Prostate gland (tissue), 2 donors: ENCODE results near the gene ZC3HAV1. TPM values are rescaled to one million over a fixed set of nuclear protein-coding genes. Genes with fewer than 3 reads are reported as not detected.

Source experiments
- DNase-seq: peaks from one replicate; pipeline ENCODE4 v3.0.0-alpha.2; 2019; ENCODE audit warnings: low spot score
- H3K27ac ChIP-seq, 2 donors: fragments of 200-600 bp; sonication (generic); 2 replicates each; pipeline ENCODE4 v1.5.1; 2017 to 2019
- H3K27me3 ChIP-seq: fragments of 200-600 bp; sonication (generic); replicated peaks from 2 replicates; pipeline ENCODE4 v1.5.1; 2019; ENCODE audit not compliant: insufficient read depth
- H3K36me3 ChIP-seq, 2 donors: fragments of 200-600 bp; sonication (generic); 1 replicate in 1 of 2; 2 replicates in 1 of 2; pipeline versions ENCODE4 v1.5.1 to v1.8.1; 2017 to 2019
- H3K4me1 ChIP-seq: fragments of 200-600 bp; sonication (generic); replicated peaks from 2 replicates; pipeline ENCODE4 v1.5.1; 2019
- H3K4me3 ChIP-seq, 2 donors: fragments of 200-600 bp; sonication (generic); 2 replicates each; pipeline ENCODE4 v1.5.1; 2017 to 2019
- H3K9me3 ChIP-seq: fragments of 200-600 bp; sonication (generic); 2 replicates; pipeline ENCODE4 v1.5.1; 2017
- POLR2A ChIP-seq: fragments of 450-650 bp; IDR thresholded peaks from one replicate; pipeline ENCODE4 v1.6.1; 2016; ENCODE audit warnings: antibody characterized with exemption, mild to moderate bottlenecking
- POLR2AphosphoS5 ChIP-seq: sonication (generic); formaldehyde crosslinking; IDR thresholded peaks from one replicate; pipeline ENCODE4 v1.6.1; 2017; ENCODE audit warnings: antibody characterized with exemption
- WGBS: methylation state at CpG from one replicate; pipeline ENCODE4 v1.1.5; 2018; 5-methylcytosine and 5-hydroxymethylcytosine counted together
- intact Hi-C: fragments of 100-400 bp; cut with DNase I; formaldehyde crosslinking; loops from one replicate; pipeline ENCODE4 v1.14.2; 2022
- total RNA-seq, 2 donors: library from RNA; depleted of rRNA; stranded (reverse); fragments of >200 nt; gene quantifications; one replicate each; pipeline ENCODE4 v1.1.0, GENCODE V29; 2016
- TF ChIP-seq, protein P1 (sequence below), 4 experiments: fragments of 200-600 bp in 2 of 4; fragments of 450-650 bp in 2 of 4; sonication (generic) in 2 of 4; IDR thresholded peaks; 1 replicate in 3 of 4; 2 replicates in 1 of 4; pipeline ENCODE4 v1.5.1; 2016 to 2019; ENCODE audit warnings: antibody characterized with exemption in 4 of 4, mild to moderate bottlenecking in 2 of 4, moderate library complexity in 2 of 4

ZC3HAV1 gene
- total RNA-seq, 2 donors from 2014 or later: 41.2 to 47.9 TPM

DNA sequence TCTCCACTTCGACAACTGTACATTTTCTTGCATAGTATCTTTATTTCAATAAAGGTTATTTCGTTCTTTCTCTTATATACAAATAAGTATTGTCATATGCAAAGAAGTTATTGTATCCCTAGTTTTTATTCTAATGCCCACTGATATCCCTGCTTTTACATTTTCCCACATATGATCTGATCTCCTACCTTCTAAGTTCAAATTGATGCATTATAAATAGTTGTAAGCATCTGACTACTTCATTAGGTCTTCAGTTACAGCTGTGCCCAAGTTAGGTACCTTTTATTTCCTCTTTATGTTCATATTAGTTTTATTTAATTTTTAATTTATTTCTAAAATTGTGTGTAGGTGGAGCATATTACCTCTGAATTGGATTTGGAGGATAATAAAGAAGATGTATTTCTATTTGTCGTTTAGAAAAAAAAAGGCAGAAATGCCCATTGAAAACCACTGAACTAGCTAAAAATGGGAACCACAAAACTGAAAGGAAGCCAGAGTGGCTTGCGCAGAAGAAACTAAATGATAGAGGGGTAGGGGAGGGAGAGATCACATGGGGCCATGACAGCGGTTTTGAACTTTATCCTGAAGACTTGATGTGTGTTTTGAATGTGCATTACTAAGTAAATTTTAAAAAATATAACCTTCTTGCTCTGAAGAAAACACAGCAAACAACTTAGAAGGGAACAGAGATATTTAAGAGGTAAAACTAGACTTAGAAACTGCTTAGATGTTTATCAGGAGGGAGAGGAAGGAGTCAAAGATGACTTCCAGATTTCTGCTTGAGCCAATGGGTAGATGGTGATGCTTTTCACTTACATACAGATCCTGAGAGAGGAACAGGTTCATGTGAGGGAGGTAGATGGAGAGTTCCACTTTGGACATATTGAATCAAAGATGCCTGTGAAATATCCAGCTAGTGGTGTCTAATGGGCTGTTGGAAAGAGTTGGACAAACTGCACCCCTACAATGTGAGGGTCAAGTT is 64.4 kb downstream of the ZC3HAV1 start:
- Histone ChIP-seq H3K4me3 (no peak overlapping the region), H3K36me3 (no peaks in the 10 kb centered on the region), H3K27me3 (no peaks in the 10 kb centered on the region), H3K4me1 (no peaks in the 10 kb centered on the region), H3K27ac (no peak overlapping the region), H3K9me3 (no peaks in the 10 kb centered on the region)
- no peak for TF ChIP-seq POLR2A
- TF ChIP-seq POLR2AphosphoS5: no peak
- TF ChIP-seq, protein P1, sequence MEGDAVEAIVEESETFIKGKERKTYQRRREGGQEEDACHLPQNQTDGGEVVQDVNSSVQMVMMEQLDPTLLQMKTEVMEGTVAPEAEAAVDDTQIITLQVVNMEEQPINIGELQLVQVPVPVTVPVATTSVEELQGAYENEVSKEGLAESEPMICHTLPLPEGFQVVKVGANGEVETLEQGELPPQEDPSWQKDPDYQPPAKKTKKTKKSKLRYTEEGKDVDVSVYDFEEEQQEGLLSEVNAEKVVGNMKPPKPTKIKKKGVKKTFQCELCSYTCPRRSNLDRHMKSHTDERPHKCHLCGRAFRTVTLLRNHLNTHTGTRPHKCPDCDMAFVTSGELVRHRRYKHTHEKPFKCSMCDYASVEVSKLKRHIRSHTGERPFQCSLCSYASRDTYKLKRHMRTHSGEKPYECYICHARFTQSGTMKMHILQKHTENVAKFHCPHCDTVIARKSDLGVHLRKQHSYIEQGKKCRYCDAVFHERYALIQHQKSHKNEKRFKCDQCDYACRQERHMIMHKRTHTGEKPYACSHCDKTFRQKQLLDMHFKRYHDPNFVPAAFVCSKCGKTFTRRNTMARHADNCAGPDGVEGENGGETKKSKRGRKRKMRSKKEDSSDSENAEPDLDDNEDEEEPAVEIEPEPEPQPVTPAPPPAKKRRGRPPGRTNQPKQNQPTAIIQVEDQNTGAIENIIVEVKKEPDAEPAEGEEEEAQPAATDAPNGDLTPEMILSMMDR (IDR thresholded peaks at IDR 0.05): no peak
- 91% methylated on average over 5 of the region's 5 CpGs for WGBS
- DNase-seq: no peak
- intact Hi-C loops: no loop called here

DNA sequence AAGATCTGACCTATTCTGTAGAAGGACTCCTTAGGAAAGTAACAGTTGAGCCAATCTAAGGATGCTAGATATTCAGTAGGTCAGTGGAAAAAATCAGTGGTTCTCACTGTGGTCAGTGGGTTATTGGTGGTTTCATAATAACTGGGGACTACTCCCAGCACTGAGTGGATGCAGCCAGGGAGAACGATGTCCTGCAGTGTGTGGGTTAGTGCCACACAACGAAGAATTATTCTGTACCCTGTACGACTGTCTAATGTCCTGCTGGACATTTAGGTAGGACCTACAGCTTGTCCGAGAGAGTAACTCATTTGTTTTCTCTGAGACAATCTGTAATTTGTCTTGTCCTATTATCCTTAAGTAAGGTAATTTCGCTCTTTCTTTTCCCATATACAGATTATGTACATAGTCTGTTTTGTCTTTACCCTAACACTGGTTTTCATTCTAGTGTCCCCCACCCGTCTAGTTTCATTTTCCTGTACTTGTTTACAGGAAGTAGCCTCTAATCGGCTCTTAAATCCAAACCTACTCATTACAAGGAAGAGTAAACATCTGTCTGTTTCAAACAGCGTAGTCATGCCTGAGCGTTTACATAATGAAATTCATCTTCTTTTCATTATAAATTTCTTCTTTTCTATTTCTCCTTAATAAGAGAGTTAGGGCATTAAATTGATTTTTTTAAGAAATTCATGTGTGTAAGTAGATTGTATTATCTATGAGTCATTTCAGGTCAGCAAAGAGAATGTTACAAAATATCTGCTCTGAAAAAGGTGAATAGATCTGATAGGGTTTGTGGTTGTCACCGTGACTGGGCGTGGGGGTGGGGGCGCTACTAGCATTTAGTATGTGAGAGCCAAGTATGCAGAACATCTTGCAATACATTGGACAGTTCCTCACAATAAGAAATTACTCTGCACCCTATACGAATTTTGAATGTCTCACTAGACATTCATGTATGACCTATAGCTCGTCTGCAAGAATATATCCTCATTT is 65.4 kb downstream of the ZC3HAV1 start:
- Histone ChIP-seq H3K27ac (no peak overlapping the region), H3K4me1 (no peaks in the 10 kb centered on the region), H3K36me3 (no peaks in the 10 kb centered on the region), H3K27me3 (no peaks in the 10 kb centered on the region), H3K4me3 (no peak overlapping the region), H3K9me3 (no peaks in the 10 kb centered on the region)
- DNase-seq: no peak
- 74% methylated on average over 14 of the region's 14 CpGs for WGBS
- TF ChIP-seq POLR2A (no peak), POLR2AphosphoS5 (no peak)
- TF ChIP-seq, protein P1 (IDR thresholded peaks at IDR 0.05): no peak
- intact Hi-C loops: no loop called here

DNA sequence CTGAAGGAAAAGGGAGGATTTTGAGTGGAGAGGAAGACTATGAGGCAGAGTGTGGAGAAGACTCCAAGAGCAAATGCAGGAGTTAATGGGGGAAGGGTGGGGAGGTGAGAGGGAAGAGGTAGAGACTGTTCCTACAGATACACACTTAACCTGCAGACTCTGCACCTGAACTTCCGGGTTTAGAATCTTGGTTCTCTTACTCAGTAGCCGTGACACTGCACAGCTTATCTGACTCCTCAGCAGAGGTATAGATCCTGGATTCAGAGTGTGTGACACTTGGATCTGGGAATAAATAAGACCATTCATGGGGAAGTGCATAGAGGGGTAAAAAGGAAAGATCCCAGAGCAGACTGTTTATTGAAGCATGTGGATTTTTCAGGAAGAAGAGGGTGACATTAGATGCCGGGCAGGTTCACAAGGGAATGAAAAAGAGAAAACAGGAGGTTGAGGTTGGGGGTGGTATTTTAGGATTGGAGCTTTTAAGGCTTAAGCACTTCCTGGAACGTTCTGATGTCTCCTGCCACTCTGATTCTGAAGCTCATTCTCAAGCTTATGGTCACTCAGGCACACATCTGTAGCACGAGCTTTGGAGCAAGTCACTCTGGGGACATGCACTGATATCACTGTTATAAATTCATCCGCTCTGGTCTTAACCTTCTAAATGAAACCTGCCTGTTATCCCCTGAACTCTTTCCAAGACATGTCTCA is 68.0 kb downstream of the ZC3HAV1 start:
- no peak for DNase-seq
- H3K4me3 ChIP-seq: no peak overlapping the region
- TF ChIP-seq, protein P1 (IDR thresholded peaks at IDR 0.05): no peak
- TF ChIP-seq POLR2AphosphoS5 (no peak), POLR2A (no peak)
- no peak overlapping the region for H3K27ac ChIP-seq
- no peaks in the 10 kb centered on the region for H3K27me3 ChIP-seq
- no peaks in the 10 kb centered on the region for H3K4me1 ChIP-seq
- intact Hi-C loops: no loop called here
- 70% methylated on average over 6 of the region's 6 CpGs for WGBS
- H3K9me3 ChIP-seq: no peaks in the 10 kb centered on the region
- H3K36me3 ChIP-seq: no peaks in the 10 kb centered on the region

DNA sequence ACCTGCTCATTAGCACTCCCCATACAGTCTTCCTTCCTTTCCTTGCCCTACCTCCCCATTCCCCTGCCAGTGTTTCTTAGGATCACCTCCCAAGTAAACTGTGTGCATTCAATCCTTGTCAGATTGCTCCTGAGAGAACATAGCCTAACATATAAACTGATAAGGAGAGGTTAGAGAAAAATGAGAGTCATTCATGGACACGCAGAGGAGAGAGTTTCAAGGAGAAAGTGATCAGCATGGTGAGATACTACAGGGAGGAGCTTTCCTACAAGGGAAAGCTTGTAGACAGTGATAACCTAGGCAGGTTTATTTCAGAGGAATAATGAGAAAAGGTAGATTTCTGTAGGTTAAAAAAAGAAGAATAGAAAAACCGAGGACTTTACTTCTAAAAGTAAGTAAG is 70.8 kb downstream of the ZC3HAV1 start:
- TF ChIP-seq POLR2A (no peak), POLR2AphosphoS5 (no peak)
- TF ChIP-seq, protein P1 (IDR thresholded peaks at IDR 0.05): no peak
- DNase-seq: no peak
- no peak overlapping the region for H3K27ac ChIP-seq
- H3K27me3 ChIP-seq: no peaks in the 10 kb centered on the region
- intact Hi-C loops: no loop called here
- WGBS: 86% methylated on average over 2 of the region's 2 CpGs
- no peak overlapping the region for H3K4me3 ChIP-seq
- H3K9me3 ChIP-seq: no peaks in the 10 kb centered on the region
- H3K4me1 ChIP-seq: peaks cover 10% of the 10 kb centered on the region
- no peaks in the 10 kb centered on the region for H3K36me3 ChIP-seq
